ENCODE measurements around the gene UBE2R2. TPM values are rescaled to one million over a fixed set of nuclear protein-coding genes. Genes with fewer than 3 reads are reported as not detected.
"Not testable (repeated sequence)": the region's sequence is repeated elsewhere in the genome, so short reads cannot be mapped to it uniquely, and the experiment has no call there.

The UBE2R2 gene
- total RNA-seq, 1 donor from 2014 or later, result 57.7 TPM

GRCh38 chr9:33858423-33858822, 41.5 kb downstream of the UBE2R2 start:
- no peak for TF ChIP-seq CTCF (IDR thresholded peaks at IDR 0.05; ENCODE audit: unreplicated experiment)

DNA sequence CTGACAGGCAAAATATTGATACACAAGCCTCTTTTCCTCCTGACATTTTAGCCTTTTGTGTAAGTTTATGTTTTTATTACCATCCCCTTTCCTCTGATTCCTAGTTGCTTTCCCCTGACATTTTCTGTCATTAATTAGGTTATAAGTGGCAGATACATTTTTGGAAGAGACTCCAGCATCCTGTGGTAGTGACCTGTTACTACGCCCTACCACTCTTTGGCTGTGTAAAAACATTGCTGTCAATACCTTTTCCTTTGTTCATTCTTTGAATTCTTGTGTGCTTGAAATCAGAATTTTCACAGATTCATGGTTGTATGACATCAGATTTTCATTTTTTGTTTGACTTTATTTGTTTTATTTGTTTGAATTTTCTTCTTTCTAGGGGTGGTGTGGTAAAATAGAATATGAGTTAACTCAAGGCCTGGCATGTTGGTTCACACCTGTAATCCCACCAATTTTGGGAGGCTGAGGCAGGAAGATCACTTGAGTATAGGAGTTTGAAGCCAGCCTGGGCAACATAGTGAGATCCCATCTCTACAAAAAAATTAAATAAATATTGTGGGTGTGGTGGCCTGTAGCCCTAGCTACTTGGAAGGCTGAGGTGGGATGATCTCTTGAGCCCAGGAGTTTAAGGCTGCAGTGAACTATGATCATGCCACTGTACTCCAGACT, 43.4 kb downstream of the UBE2R2 start:
- peak; percentile 15 for TF ChIP-seq CTCF (IDR thresholded peaks at IDR 0.05; ENCODE audit: unreplicated experiment)
- Mint-ChIP-seq H3K9me3 (ENCODE audit: unreplicated experiment) (no peaks in the 10 kb centered on the region), H3K36me3 (ENCODE audit: low read depth, unreplicated experiment) (no peaks in the 10 kb centered on the region), H3K27ac (ENCODE audit: unreplicated experiment) (peak overlapping the region; percentile 32), H3K27me3 (ENCODE audit: unreplicated experiment) (no peaks in the 10 kb centered on the region), H3K4me1 (ENCODE audit: unreplicated experiment) (peaks cover 6% of the 10 kb centered on the region), H3K4me3 (ENCODE audit: unreplicated experiment) (no peak overlapping the region)
- no peak for DNase-seq (ENCODE audit: low spot score)

More at GRCh38 chr9:33858423-33858822, 41.5 kb downstream of the UBE2R2 start:
- Mint-ChIP-seq H3K4me3 (ENCODE audit: unreplicated experiment) (no peak overlapping the region), H3K27ac (ENCODE audit: unreplicated experiment) (no peak overlapping the region), H3K27me3 (ENCODE audit: unreplicated experiment) (no peaks in the 10 kb centered on the region), H3K4me1 (ENCODE audit: unreplicated experiment) (peaks cover 8% of the 10 kb centered on the region), H3K36me3 (ENCODE audit: low read depth, unreplicated experiment) (no peaks in the 10 kb centered on the region), H3K9me3 (ENCODE audit: unreplicated experiment) (no peaks in the 10 kb centered on the region)
- no peak for DNase-seq (ENCODE audit: low spot score)

GRCh38 chr9:33861917-33862453, 45.0 kb downstream of the UBE2R2 start:
- no peak for TF ChIP-seq CTCF (IDR thresholded peaks at IDR 0.05; ENCODE audit: unreplicated experiment)
- Mint-ChIP-seq H3K27me3 (ENCODE audit: unreplicated experiment) (no peaks in the 10 kb centered on the region), H3K36me3 (ENCODE audit: low read depth, unreplicated experiment) (no peaks in the 10 kb centered on the region), H3K4me3 (ENCODE audit: unreplicated experiment) (no peak overlapping the region), H3K9me3 (ENCODE audit: unreplicated experiment) (no peaks in the 10 kb centered on the region), H3K27ac (ENCODE audit: unreplicated experiment) (no peak overlapping the region), H3K4me1 (ENCODE audit: unreplicated experiment) (peaks cover 5% of the 10 kb centered on the region)
- no peak for DNase-seq (ENCODE audit: low spot score)

DNA sequence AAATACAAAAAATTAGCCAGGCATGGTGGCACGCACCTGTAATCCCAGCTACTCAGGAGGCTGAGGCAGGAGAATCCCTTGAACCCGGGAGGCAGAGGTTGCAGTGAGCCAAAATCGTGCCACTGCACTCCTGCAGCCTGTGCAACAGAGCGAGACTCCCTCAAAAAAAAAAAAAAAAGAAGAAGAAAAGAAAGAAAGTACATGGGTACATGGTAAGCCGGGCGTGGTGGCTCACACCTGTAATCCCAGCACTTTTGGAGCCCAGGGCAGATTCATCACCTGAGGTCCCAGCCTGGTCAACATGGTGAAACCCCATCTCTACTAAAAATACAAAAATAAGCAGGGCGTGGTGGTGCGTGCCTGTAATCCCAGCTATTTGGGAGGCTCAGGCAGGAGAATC, 46.1 kb downstream of the UBE2R2 start:
- H3K4me3 Mint-ChIP-seq (ENCODE audit: unreplicated experiment); H3K36me3 Mint-ChIP-seq (ENCODE audit: low read depth, unreplicated experiment); H3K27me3 Mint-ChIP-seq (ENCODE audit: unreplicated experiment); DNase-seq (ENCODE audit: low spot score); H3K27ac Mint-ChIP-seq (ENCODE audit: unreplicated experiment); H3K9me3 Mint-ChIP-seq (ENCODE audit: unreplicated experiment); H3K4me1 Mint-ChIP-seq (ENCODE audit: unreplicated experiment): not testable (repeated sequence)

DNA sequence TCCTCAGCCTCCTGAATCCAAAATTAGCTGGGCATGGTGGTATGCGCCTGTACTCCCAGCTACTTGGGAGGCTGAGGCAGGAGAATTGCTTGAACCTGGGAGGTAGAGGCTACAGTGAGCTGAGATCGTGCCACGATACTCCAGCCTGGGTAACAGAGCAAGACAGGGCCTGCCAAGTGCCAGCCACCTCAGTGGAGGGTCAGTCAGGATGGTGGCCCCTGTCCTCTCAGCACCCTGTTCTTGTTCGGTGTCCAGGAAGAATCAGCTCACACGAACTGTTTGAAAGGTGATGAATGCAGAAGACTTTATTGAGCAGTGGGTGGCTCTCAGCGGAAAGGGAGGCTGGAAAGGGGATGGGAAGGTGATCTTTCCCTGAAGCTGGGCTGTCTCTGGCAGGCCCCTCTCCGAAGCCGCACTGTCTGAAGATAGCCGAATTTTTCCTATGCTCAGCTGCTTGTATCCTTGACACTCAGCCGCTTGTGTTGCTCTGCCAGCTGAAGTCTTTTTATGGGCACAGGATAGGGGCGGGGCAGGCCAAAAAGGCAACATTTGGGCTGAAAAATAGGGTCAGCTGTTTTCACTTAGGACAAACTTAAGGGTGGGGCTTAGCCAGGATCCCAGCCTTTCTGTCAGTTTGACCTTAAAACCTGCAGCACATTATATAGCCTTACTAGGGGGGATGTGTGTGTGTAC, 50.9 kb downstream of the UBE2R2 start:
- no peak for TF ChIP-seq CTCF (IDR thresholded peaks at IDR 0.05; ENCODE audit: unreplicated experiment)
- Mint-ChIP-seq H3K4me3 (ENCODE audit: unreplicated experiment) (no peak overlapping the region), H3K9me3 (ENCODE audit: unreplicated experiment) (no peaks in the 10 kb centered on the region), H3K4me1 (ENCODE audit: unreplicated experiment) (no peaks in the 10 kb centered on the region), H3K27ac (ENCODE audit: unreplicated experiment) (no peak overlapping the region), H3K27me3 (ENCODE audit: unreplicated experiment) (no peaks in the 10 kb centered on the region), H3K36me3 (ENCODE audit: low read depth, unreplicated experiment) (no peaks in the 10 kb centered on the region)
- DNase-seq (ENCODE audit: low spot score), result no peak
